Natural killer cell (primary cell): ENCODE results near the gene HOMER1. TPM values are rescaled to one million over a fixed set of nuclear protein-coding genes. Genes with fewer than 3 reads are reported as not detected.

Source experiments
- ATAC-seq, 3 donors: fragments of 150-1000 bp in 2 of 3; fragments of 200-7000 bp in 1 of 3; cut with Tn5 transposase; 1 replicate in 1 of 3; 2 replicates in 2 of 3; pipeline ENCODE4 v1.10.0; 2021; ENCODE audit warnings: mild to moderate bottlenecking in 2 of 3, moderate library complexity in 2 of 3
- DNase-seq, 2 donors: peaks; one replicate each; pipeline versions ENCODE4 v3.0.0 to v3.0.0-alpha.2; 2013 to 2021; ENCODE audit warnings: mixed read lengths in 1 of 2
- H3K27ac ChIP-seq: one replicate; pipeline ENCODE4 v1.5.1; 2013; ENCODE audit warnings: mild to moderate bottlenecking, low read length
- H3K27me3 ChIP-seq: one replicate; pipeline ENCODE4 v1.6.1; 2013; ENCODE audit warnings: low read length; ENCODE audit not compliant: control insufficient read depth, insufficient read depth
- H3K36me3 ChIP-seq: one replicate; pipeline ENCODE4 v1.6.1; 2013; ENCODE audit warnings: low read length; ENCODE audit not compliant: control insufficient read depth, insufficient read depth
- H3K4me1 ChIP-seq: one replicate; pipeline ENCODE4 v1.6.1; 2013; ENCODE audit warnings: low read length; ENCODE audit not compliant: control insufficient read depth, insufficient read depth
- H3K4me3 ChIP-seq: one replicate; pipeline ENCODE4 v1.5.1; 2013; ENCODE audit warnings: low read length
- H3K9me3 ChIP-seq: one replicate; pipeline ENCODE4 v1.6.1; 2013; ENCODE audit warnings: low read length; ENCODE audit not compliant: control insufficient read depth, insufficient read depth
- H3K27ac Mint-ChIP-seq, 2 donors: one replicate each; pipeline ENCODE4 v1.8.0; 2022; ENCODE audit warnings: mild to moderate bottlenecking in 2 of 2, mixed read lengths in 2 of 2, moderate library complexity in 1 of 2
- H3K27me3 Mint-ChIP-seq, 2 donors: one replicate each; pipeline ENCODE4 v1.8.0; 2022; ENCODE audit warnings: low read depth in 2 of 2, mixed read lengths in 2 of 2
- H3K36me3 Mint-ChIP-seq: one replicate; pipeline ENCODE4 v1.8.0; 2022; ENCODE audit warnings: mixed read lengths
- H3K4me1 Mint-ChIP-seq, 2 donors: one replicate each; pipeline ENCODE4 v1.8.0; 2022; ENCODE audit warnings: mixed read lengths in 2 of 2
- H3K4me3 Mint-ChIP-seq: one replicate; pipeline ENCODE4 v1.8.0; 2022; ENCODE audit warnings: mild to moderate bottlenecking, moderate library complexity, mixed read lengths
- H3K9me3 Mint-ChIP-seq, 2 donors: one replicate each; pipeline ENCODE4 v1.8.0; 2022; ENCODE audit warnings: mixed read lengths in 2 of 2
- WGBS: methylation state at CpG from one replicate; pipeline ENCODE4 v1.1.7; 2013; ENCODE audit warnings: missing lambda C conversion rate; ENCODE audit not compliant: insufficient coverage; 5-methylcytosine and 5-hydroxymethylcytosine counted together
- intact Hi-C: fragments of 100-400 bp; cut with micrococcal nuclease; formaldehyde crosslinking; loops from one replicate; pipeline ENCODE4 v1.14.2; 2022
- total RNA-seq, 4 donors: library from RNA; stranded (reverse); fragments of 120-200 nt in 1 of 4; gene quantifications; one replicate each; pipeline versions ENCODE4 v1.2.3 to v1.2.4, GENCODE V29; 2013 to 2022
- TF ChIP-seq, protein P1 (sequence below): fragments of 200-600 bp; IDR thresholded peaks from one replicate; pipeline ENCODE4 v1.8.0; 2022; ENCODE audit warnings: antibody characterized with exemption

HOMER1 gene
- total RNA-seq, 3 donors from 2014 or later (not counting 1 experiment from before 2014, with no cell fraction given): 3.1 to 5.4 (median 4.3) TPM

DNA sequence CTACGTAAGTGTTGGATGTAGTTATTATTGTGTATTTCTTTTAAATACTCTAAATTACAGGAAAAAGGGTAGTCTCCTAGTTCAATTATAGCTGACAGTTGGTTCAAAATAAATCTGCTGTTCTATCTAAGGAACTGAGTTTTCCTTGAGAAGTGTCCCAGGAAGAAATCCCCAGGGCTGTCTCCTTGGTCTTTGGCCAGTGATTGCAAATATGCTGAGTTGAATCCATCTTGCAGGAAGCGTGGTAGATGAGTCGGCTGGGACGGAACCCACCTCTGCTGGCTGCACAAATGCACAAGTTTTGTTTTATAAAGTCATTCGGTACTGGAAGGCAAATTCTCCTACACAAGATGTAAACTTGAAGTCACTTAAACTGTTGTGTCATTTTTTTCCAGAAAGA is 30.2 kb upstream of the HOMER1 start:
- Histone ChIP-seq H3K36me3 (no peaks in the 10 kb centered on the region), H3K27ac (no peak overlapping the region), H3K4me3 (no peak overlapping the region), H3K27me3 (no peaks in the 10 kb centered on the region), H3K9me3 (no peaks in the 10 kb centered on the region), H3K4me1 (no peaks in the 10 kb centered on the region)
- Mint-ChIP-seq H3K4me1 (no peaks in the 10 kb centered on the region), H3K27ac (no peak overlapping the region), H3K9me3 (no peaks in the 10 kb centered on the region), H3K4me3 (no peak overlapping the region), H3K36me3 (no peaks in the 10 kb centered on the region), H3K27me3 (no peaks in the 10 kb centered on the region)
- DNase-seq (no peak), ATAC-seq (no peak)
- TF ChIP-seq, protein P1, sequence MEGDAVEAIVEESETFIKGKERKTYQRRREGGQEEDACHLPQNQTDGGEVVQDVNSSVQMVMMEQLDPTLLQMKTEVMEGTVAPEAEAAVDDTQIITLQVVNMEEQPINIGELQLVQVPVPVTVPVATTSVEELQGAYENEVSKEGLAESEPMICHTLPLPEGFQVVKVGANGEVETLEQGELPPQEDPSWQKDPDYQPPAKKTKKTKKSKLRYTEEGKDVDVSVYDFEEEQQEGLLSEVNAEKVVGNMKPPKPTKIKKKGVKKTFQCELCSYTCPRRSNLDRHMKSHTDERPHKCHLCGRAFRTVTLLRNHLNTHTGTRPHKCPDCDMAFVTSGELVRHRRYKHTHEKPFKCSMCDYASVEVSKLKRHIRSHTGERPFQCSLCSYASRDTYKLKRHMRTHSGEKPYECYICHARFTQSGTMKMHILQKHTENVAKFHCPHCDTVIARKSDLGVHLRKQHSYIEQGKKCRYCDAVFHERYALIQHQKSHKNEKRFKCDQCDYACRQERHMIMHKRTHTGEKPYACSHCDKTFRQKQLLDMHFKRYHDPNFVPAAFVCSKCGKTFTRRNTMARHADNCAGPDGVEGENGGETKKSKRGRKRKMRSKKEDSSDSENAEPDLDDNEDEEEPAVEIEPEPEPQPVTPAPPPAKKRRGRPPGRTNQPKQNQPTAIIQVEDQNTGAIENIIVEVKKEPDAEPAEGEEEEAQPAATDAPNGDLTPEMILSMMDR: no peak
- 91% methylated on average over 4 of the region's 5 CpGs for WGBS
- intact Hi-C loops: no loop called here

DNA sequence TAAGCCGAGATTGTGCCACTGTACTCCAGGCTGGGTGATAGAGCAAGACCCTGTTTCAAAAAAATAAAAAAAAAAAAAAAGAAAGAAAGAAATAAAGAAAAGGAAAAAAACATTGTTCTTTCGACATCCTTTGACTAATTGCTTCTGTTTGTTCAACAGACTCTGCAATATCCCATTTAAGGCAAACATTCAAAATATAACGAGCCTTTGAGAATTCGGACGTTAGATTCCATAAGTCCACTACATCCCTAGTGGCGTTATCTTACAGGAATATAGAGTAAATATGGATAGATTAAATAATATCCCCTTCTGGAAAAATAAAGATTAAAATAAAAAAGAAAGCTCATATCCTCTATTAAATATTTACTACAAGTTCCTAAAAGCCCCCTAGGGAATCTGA is 27.0 kb upstream of the HOMER1 start:
- 98% methylated on average over 3 of the region's 6 CpGs for WGBS
- intact Hi-C loops: no loop called here
- no peak overlapping the region for H3K27ac Mint-ChIP-seq
- no peak for ATAC-seq
- no peak overlapping the region for H3K4me3 ChIP-seq
- no peaks in the 10 kb centered on the region for H3K36me3 Mint-ChIP-seq
- H3K9me3 ChIP-seq: no peaks in the 10 kb centered on the region
- H3K36me3 ChIP-seq: no peaks in the 10 kb centered on the region
- no peak overlapping the region for H3K4me3 Mint-ChIP-seq
- H3K4me1 Mint-ChIP-seq: no peaks in the 10 kb centered on the region
- TF ChIP-seq, protein P1: no peak
- H3K4me1 ChIP-seq: no peaks in the 10 kb centered on the region
- no peak for DNase-seq
- no peak overlapping the region for H3K27ac ChIP-seq
- H3K27me3 Mint-ChIP-seq: peaks cover 3 to 8% of the 10 kb centered on the region in 2 donors
- no peaks in the 10 kb centered on the region for H3K9me3 Mint-ChIP-seq
- no peaks in the 10 kb centered on the region for H3K27me3 ChIP-seq

DNA sequence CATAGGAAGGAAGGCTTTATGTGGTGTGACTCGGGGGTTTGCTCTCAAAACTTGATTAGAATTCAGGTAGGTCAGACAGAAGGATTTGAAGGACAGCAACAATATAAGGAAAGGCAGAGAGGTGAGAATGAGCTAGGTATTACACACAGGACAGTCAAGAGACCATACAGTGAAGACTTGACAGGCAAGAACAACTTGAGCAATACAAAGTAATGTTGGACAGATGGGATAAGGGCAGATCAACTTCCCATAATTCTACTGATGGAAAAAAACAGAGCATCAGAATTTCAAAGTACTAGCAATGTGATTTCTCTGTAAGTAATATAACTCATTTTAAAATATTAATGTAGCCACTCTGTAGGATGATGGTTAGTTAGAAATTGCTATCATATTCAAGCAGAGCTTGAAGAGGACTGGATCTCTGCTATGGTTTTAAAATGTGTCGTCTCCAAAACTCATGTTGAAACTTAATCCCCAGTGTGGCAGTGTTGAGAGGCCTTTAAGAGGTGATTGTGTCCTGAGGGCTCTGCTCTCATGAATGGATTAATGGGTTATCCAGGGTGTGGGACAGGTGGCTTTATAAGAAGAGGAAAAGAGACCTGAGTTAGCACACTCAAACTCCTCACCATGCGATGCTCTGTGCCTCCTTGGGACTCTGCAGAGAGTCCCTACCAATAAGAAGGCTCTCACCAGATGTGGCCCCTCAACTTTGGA is 22.4 kb upstream of the HOMER1 start:
- Histone ChIP-seq H3K27me3 (no peaks in the 10 kb centered on the region), H3K4me3 (no peak overlapping the region), H3K4me1 (no peaks in the 10 kb centered on the region), H3K27ac (no peak overlapping the region), H3K9me3 (no peaks in the 10 kb centered on the region), H3K36me3 (no peaks in the 10 kb centered on the region)
- H3K9me3 Mint-ChIP-seq: no peaks in the 10 kb centered on the region
- no peak overlapping the region for H3K4me3 Mint-ChIP-seq
- ATAC-seq: no peak
- WGBS: 86% methylated on average over 3 of the region's 3 CpGs
- H3K27me3 Mint-ChIP-seq: peaks cover 6 to 8% of the 10 kb centered on the region in 2 donors
- no peak for DNase-seq
- H3K4me1 Mint-ChIP-seq: no peaks in the 10 kb centered on the region
- no peak overlapping the region for H3K27ac Mint-ChIP-seq
- intact Hi-C loops: no loop called here
- no peaks in the 10 kb centered on the region for H3K36me3 Mint-ChIP-seq
- TF ChIP-seq, protein P1: no peak
